Tibial artery (tissue), 4 donors: ENCODE measurements around the gene STAMBP.

Experiments used
- DNase-seq, 2 donors: peaks; one replicate each; pipeline ENCODE4 v3.0.0-alpha.2; 2019
- H3K27ac ChIP-seq, 2 donors: fragments of 200-600 bp; sonication (generic) in 1 of 2; 1 replicate in 1 of 2; 2 replicates in 1 of 2; pipeline ENCODE4 v1.5.1; 2018 to 2019; ENCODE audit warnings: mild to moderate bottlenecking in 1 of 2
- H3K27me3 ChIP-seq, 2 donors: fragments of 200-600 bp; sonication (generic) in 1 of 2; one replicate each; pipeline versions ENCODE4 v1.5.1 to v1.6.0; 2016 to 2019
- H3K36me3 ChIP-seq, 3 donors: fragments of 200-600 bp; sonication (generic) in 2 of 3; one replicate each; pipeline ENCODE4 v1.5.1; 2016 to 2019; ENCODE audit warnings: mild to moderate bottlenecking in 2 of 3
- H3K4me1 ChIP-seq, 4 donors: fragments of 200-600 bp; sonication (generic) in 2 of 4; 1 replicate in 3 of 4; 2 replicates in 1 of 4; pipeline ENCODE4 v1.5.1; 2016 to 2019
- H3K4me3 ChIP-seq, 2 donors: fragments of 200-600 bp; sonication (generic) in 1 of 2; 1 replicate in 1 of 2; 2 replicates in 1 of 2; pipeline ENCODE4 v1.5.1; 2018 to 2019; ENCODE audit warnings: mild to moderate bottlenecking in 2 of 2
- H3K9me3 ChIP-seq, 3 donors: fragments of 200-600 bp; sonication (generic) in 1 of 3; one replicate each; pipeline ENCODE4 v1.5.1; 2016 to 2019
- CTCF ChIP-seq, 2 experiments: fragments of 200-600 bp in 1 of 2; fragments of 450-650 bp in 1 of 2; IDR thresholded peaks; one replicate each; pipeline ENCODE4 v1.5.1; 2017 to 2019; ENCODE audit warnings: antibody characterized with exemption in 2 of 2, mild to moderate bottlenecking in 1 of 2, moderate library complexity in 1 of 2
- intact Hi-C: fragments of 100-400 bp; cut with DNase I; formaldehyde crosslinking; loops from one replicate; pipeline ENCODE4 v1.15.0; 2023; ENCODE audit warnings: low total_unique reads

The STAMBP gene

DNA sequence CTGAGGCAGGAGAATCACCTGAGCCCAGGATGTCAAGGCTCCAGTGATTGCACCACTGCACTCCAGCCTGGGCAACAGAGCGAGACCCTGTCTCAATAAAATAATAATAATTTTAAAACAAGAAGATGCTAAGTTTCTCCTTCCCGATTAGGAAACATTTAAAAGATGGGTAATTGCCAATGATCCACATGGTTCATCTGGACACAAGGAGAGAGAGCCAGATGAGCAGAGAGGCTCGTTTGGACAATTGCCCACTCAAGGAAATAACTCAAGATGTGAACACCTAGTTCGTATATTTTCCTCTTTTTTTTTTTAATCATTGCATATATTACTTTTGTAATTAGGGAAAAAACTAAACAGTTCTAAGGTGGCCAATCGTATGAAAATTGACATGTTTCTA, 60.4 kb downstream of the STAMBP start:
- H3K36me3 ChIP-seq: no peaks in the 10 kb centered on the region
- no peaks in the 10 kb centered on the region for H3K27me3 ChIP-seq
- H3K27ac ChIP-seq: peak overlapping the region; percentile 5 to 91
- H3K9me3 ChIP-seq: no peaks in the 10 kb centered on the region
- intact Hi-C loops: no loop called here
- peaks cover 0 to 33% (median 10%) of the 10 kb centered on the region in 4 donors for H3K4me1 ChIP-seq
- H3K4me3 ChIP-seq: no peak overlapping the region
- no peak for TF ChIP-seq CTCF (IDR thresholded peaks at IDR 0.05)
- no peak for DNase-seq

DNA sequence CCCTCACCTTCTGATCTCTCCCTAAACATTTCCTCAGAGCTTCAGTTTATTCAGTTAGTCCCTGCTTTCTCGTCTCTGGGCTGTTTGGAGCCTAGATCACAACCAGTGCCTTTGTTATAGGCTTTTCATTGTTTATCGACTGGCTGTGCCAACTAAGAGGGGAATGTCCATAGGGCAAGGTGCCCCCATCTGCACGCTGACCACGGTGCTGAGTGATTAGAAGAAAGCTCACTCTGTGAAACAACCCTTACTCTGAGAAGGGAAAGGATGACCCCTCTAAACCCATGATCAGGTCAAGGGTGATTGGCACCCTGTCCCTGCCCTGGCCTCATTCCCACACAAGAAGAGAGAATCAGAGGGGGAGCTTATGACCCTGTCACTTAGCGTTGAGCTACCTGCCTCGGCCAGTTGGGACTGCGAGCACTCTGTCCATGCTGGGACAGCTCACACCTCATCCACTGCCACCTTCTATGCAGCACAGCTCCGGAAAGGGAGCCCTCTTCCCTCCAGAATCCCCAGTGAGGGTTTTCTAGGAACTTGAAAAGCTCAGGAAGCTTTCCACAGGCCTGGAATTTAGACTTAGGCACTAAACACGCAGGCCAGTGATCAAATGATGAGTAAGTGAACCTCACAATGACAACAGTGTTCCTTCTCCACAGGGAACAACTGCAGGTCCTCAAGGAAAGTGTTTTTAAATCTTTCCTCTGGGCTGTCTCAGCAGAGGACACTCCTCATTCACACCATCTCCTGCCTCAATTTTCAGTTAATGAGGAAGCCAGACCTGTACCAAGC, 61.7 kb downstream of the STAMBP start:
- no peaks in the 10 kb centered on the region for H3K9me3 ChIP-seq
- H3K4me1 ChIP-seq: peaks cover 0 to 37% (median 10%) of the 10 kb centered on the region in 4 donors
- intact Hi-C loops: no loop called here
- no peaks in the 10 kb centered on the region for H3K36me3 ChIP-seq
- no peak for DNase-seq
- no peak for TF ChIP-seq CTCF (IDR thresholded peaks at IDR 0.05)
- H3K27ac ChIP-seq: peak overlapping the region; percentile 88 to 91
- no peaks in the 10 kb centered on the region for H3K27me3 ChIP-seq
- no peak overlapping the region for H3K4me3 ChIP-seq

DNA sequence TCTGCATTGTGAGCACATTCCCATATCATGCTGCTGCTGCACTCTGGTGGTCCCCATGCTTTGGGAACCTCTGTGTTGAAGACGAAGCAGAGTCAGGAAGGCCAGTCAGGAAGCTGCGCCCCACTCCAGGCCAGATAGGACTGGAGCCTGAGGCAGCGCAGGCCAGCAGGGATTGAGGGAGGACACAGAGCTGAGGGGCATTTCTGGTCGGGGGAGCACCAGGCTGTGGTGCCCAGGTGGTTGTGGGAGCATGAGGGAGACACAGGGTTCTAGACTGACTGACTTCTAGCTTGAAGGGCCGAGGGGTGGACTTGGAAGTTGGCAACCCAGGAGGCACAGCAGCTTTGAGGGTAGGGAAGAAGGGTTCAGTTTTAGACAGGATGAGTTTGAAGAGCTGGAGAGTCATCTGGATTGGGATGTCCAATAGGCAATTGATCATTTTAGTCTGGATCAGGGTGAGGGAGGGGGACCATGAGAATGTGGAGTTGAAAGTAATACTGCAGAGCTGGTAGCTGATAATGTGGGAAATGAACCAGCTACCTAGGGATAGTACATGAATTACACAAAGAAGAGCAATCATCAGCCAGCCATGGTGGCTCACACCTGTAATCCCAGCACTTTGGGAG, 62.6 kb downstream of the STAMBP start:
- no peaks in the 10 kb centered on the region for H3K36me3 ChIP-seq
- no peak overlapping the region for H3K4me3 ChIP-seq
- no peaks in the 10 kb centered on the region for H3K27me3 ChIP-seq
- intact Hi-C loops: no loop called here
- peak overlapping the region; percentile 88 to 91 for H3K27ac ChIP-seq
- peak in 1 of 2 donors; percentile 42 for DNase-seq
- H3K9me3 ChIP-seq: no peaks in the 10 kb centered on the region
- H3K4me1 ChIP-seq: peaks cover 0 to 42% (median 11%) of the 10 kb centered on the region in 4 donors
- TF ChIP-seq CTCF (IDR thresholded peaks at IDR 0.05): no peak

DNA sequence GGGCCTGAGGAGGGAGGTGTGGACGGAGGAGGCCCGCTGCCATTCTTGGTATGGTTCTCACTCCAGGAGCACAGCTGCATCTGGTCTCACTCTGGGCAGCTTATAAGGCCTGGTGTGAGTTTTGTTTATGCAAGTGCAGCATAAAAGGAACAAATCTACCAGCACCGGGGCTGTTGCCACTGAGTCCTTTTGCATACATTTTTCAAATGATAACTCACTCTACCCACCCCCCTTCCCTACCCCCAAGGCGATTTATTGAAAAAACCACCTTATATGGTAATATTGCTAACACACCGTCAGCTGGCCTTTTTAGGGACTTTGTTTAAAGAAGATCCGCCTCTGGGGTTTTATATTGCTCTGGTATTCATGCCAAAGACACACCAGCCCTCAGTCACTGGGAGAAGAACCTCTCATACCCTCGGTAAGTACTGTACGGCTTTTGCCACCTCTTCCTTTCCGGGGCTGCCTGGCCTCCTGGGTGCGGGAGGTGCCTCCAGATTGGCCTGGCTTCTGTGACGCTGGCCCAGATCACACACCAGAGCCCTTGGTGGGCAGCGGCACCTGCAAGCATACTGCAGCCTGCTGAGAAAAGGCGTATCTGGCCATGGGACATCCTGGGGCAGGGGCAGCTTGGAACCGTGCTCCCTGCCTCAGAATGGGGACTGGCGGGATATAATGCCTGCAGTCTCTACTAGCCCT, 64.0 kb downstream of the STAMBP start, which contains the start of gene ACTG2:
ACTG2 (plus strand) TSS at position 378 of the 699 bp plus-strand sequence. CDS start 8,304 bp downstream, outside the sequence.
- peak within 1 kb of the TSS; percentile 60 to 62 for H3K4me3 ChIP-seq
- no peak for TF ChIP-seq CTCF (IDR thresholded peaks at IDR 0.05)
- H3K27ac ChIP-seq: peak within 1 kb of the TSS; percentile 88 to 91
- H3K36me3 ChIP-seq: no peaks in the 10 kb centered on the region
- H3K4me1 ChIP-seq: peaks cover 0 to 56% (median 21%) of the 10 kb centered on the region in 4 donors
- intact Hi-C loops: no loop called here
- no peaks in the 10 kb centered on the region for H3K9me3 ChIP-seq
- H3K27me3 ChIP-seq: no peaks in the 10 kb centered on the region
- peak; percentile 39 to 89 for DNase-seq

- intact Hi-C loops: no loop called here
- no peak for DNase-seq
- no peak for TF ChIP-seq CTCF (IDR thresholded peaks at IDR 0.05)
- no peaks in the 10 kb centered on the region for H3K36me3 ChIP-seq
- no peaks in the 10 kb centered on the region for H3K9me3 ChIP-seq
- peak overlapping the region; percentile 88 to 91 for H3K27ac ChIP-seq
- H3K4me1 ChIP-seq: peaks cover 0 to 67% (median 22%) of the 10 kb centered on the region in 4 donors
- peak overlapping the region; percentile 60 to 62 for H3K4me3 ChIP-seq
- no peaks in the 10 kb centered on the region for H3K27me3 ChIP-seq
These were observed 65.2 kb downstream of the STAMBP start for GRCh38 chr2:73893764-73894474.
